Right atrium auricular region (tissue), 2 donors: ENCODE results near the gene HIBCH. TPM values are rescaled to one million over a fixed set of nuclear protein-coding genes. Genes with fewer than 3 reads are reported as not detected.
"Not testable (repeated sequence)": the region's sequence is repeated elsewhere in the genome, so short reads cannot be mapped to it uniquely, and the experiment has no call there.

Experiments used
- DNase-seq: peaks from one replicate; pipeline ENCODE4 v3.0.0-alpha.2; 2019; ENCODE audit warnings: low spot score
- H3K27ac ChIP-seq, 2 donors: fragments of 200-600 bp; sonication (generic); 1 replicate in 1 of 2; 2 replicates in 1 of 2; pipeline ENCODE4 v1.5.1; 2016 to 2019
- H3K27me3 ChIP-seq, 2 donors: fragments of 200-600 bp; sonication (generic); one replicate each; pipeline versions ENCODE4 v1.5.1 to v1.6.0; 2017 to 2019
- H3K36me3 ChIP-seq: fragments of 200-600 bp; sonication (generic); one replicate; pipeline ENCODE4 v1.5.1; 2016
- H3K4me1 ChIP-seq, 2 donors: fragments of 200-600 bp; sonication (generic); one replicate each; pipeline versions ENCODE4 v1.5.1 to v1.6.0; 2017 to 2019
- H3K4me3 ChIP-seq, 2 donors: fragments of 200-600 bp; sonication (generic); 1 replicate in 1 of 2; 2 replicates in 1 of 2; pipeline ENCODE4 v1.5.1; 2017 to 2019; ENCODE audit warnings: mild to moderate bottlenecking in 1 of 2, moderate library complexity in 1 of 2
- H3K9me3 ChIP-seq, 2 donors: fragments of 200-600 bp; sonication (generic); one replicate each; pipeline ENCODE4 v1.5.1; 2019
- total RNA-seq, 2 donors: library from RNA; depleted of rRNA; stranded (reverse); fragments of >200 nt; gene quantifications; one replicate each; pipeline ENCODE4 v1.1.0, GENCODE V29; 2016
- TF ChIP-seq, protein P1 (sequence below), 2 donors: fragments of 200-600 bp; sonication (generic); IDR thresholded peaks; one replicate each; pipeline ENCODE4 v1.5.1; 2019; ENCODE audit warnings: antibody characterized with exemption in 2 of 2

Gene HIBCH
- total RNA-seq, 2 donors from 2014 or later, result 11.9 to 17.6 TPM

DNA sequence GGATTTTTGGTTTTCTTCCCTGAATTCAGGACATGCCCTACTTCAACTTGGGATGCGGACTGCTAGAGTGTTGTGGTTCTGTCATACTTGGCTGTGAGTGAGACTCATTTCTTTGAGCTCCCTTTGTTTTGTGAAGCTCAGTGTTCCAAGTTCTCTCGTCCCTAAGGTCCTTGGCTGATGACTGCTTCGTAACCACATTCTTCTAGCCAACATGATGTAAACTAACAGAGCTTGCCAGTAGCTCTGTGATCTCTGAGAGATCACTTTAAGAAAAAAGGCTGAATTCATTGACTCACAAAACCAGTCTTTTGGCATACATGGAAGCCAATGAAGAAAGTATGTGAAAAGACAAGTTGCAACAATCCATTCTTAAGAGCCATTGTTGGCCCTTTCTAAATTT lies 160.2 kb downstream of the HIBCH start:
- no peaks in the 10 kb centered on the region for H3K27me3 ChIP-seq
- TF ChIP-seq, protein P1, sequence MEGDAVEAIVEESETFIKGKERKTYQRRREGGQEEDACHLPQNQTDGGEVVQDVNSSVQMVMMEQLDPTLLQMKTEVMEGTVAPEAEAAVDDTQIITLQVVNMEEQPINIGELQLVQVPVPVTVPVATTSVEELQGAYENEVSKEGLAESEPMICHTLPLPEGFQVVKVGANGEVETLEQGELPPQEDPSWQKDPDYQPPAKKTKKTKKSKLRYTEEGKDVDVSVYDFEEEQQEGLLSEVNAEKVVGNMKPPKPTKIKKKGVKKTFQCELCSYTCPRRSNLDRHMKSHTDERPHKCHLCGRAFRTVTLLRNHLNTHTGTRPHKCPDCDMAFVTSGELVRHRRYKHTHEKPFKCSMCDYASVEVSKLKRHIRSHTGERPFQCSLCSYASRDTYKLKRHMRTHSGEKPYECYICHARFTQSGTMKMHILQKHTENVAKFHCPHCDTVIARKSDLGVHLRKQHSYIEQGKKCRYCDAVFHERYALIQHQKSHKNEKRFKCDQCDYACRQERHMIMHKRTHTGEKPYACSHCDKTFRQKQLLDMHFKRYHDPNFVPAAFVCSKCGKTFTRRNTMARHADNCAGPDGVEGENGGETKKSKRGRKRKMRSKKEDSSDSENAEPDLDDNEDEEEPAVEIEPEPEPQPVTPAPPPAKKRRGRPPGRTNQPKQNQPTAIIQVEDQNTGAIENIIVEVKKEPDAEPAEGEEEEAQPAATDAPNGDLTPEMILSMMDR (IDR thresholded peaks at IDR 0.05), result no peak
- no peaks in the 10 kb centered on the region for H3K36me3 ChIP-seq
- no peaks in the 10 kb centered on the region for H3K9me3 ChIP-seq
- peak overlapping the region in 1 of 2 donors; percentile 49 for H3K27ac ChIP-seq
- H3K4me1 ChIP-seq, result peaks cover 0 to 8% of the 10 kb centered on the region in 2 donors
- no peak overlapping the region for H3K4me3 ChIP-seq
- no peak for DNase-seq

DNA sequence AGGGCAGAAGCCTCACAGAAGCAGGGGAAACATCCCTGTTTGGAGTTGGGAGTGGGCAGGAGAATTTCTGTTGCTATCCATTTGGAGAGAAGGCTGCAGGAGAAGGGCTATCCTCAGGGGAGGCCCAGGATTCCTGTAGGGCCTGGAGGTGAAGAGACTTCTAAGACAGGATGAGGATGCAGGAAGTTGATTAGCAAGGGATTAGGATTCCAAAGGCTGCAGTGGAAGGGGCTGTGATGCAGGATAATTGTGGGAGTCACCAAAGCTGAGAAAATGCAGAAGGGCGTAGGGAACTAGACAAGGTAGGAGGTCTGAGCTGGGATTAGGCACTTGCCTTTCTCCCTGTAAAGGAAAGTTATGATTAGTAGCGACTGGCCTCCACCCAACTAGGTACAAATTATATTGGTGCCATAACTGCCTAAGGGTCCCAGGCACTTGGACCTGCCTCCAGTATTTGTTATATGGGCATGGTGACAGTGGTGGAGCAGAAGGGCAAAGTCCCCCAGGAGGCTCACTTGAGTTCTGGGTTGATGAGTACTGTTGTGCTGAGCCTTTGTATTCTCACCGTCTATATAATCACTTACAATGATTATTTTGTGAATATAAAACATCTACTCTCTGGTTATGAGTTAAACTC lies 160.7 kb downstream of the HIBCH start:
- Histone ChIP-seq H3K4me3 (no peak overlapping the region), H3K27me3 (no peaks in the 10 kb centered on the region), H3K4me1 (peaks cover 0 to 8% of the 10 kb centered on the region in 2 donors), H3K9me3 (no peaks in the 10 kb centered on the region), H3K27ac (peak overlapping the region; percentile 47 to 49), H3K36me3 (no peaks in the 10 kb centered on the region)
- TF ChIP-seq, protein P1 (IDR thresholded peaks at IDR 0.05), result no peak
- no peak for DNase-seq

DNA sequence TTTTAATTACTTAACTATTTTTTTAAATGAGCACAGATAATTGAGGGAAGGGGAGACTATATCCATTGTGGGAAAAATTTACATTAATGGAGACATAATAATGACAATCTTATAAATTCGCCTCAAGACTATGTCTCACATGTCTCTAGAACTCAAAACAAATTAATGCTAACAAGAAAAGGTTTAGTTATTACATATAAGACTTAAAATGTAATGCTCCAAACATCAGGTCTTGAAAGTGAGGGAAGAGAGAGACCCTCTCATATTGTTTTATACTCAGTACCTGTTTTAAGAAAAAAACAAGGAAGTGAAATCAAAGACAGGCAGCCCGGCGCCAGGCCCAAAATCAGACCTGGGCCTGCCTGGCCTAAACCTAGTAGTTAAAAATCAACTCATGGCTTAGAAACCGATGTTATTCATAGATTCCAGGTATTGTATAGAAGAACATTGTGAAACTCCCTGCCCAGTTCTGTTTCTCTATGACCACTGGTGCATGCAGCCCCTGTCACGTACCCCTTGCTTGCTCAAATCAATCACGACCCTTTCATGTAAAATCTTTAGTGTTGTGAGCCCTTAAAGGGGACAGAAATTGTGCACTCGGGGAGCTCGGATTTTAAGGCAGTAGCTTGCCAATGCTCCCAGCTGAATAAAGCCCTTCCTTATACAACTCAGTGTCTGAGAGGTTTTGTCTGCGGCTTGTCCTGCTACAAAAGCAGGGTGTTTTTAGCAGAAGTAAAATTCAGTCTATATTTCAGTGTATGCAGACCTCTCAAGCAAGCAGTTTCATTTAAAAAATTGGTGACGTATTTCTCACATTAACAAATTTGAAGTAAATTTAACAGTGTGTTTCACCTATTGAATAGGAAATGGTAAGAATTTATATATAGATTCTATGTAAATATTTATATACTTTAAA lies 161.8 kb downstream of the HIBCH start:
- H3K27ac ChIP-seq, H3K4me1 ChIP-seq, H3K9me3 ChIP-seq, H3K4me3 ChIP-seq, H3K27me3 ChIP-seq, DNase-seq, H3K36me3 ChIP-seq: not testable (repeated sequence)

DNA sequence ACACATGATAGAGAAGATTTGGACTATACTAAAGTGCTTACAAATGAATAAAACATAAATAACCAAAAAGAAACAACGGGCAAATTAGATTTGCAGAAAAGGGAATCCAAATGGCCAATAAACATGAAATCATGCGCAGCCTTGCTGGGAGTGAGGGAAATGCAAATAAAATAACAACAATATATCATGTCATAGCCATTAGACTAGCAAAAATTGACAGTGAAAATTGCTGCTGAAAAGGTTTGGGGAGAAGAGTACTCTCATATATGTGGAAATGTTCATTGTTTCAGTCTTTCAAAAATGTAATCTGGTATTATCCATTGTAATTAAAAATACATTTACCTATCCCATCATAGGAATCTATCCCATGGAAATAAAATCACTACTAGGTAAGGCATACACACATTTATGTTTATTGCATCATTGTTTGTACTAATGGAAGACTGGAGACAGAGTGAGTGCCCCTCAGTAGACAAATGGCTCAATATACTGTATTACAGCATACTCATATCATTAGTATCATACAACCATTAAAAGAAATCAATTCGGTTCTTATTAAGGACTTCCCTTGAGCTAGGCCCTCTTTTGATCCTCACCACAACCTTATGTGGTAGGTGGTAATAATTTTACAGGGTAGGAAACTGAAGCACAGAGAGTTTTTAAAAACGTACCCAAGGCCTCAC lies 163.0 kb downstream of the HIBCH start:
- TF ChIP-seq, protein P1 (IDR thresholded peaks at IDR 0.05), result no peak
- no peak for DNase-seq
- Histone ChIP-seq H3K27ac (no peak overlapping the region), H3K9me3 (no peaks in the 10 kb centered on the region), H3K4me1 (peaks cover 0 to 8% of the 10 kb centered on the region in 2 donors), H3K36me3 (no peaks in the 10 kb centered on the region), H3K4me3 (no peak overlapping the region), H3K27me3 (no peaks in the 10 kb centered on the region)

Other genes starting within 250 kb of the HIBCH start
- 10 to 100 TPM; 18.6 to 25.9 TPM for gene INPP1, start 23.8 kb upstream of the HIBCH start, total RNA-seq
- gene MFSD6, start 88.5 kb upstream of the HIBCH start, total RNA-seq, result 10 to 100 TPM; 57.2 to 72.7 TPM
- gene NEMP2, start 214.9 kb upstream of the HIBCH start, total RNA-seq, result 1 to 10 TPM; 2.7 to 3.3 TPM